Measurements from ENCODE around the gene SLC8A2.

DNA sequence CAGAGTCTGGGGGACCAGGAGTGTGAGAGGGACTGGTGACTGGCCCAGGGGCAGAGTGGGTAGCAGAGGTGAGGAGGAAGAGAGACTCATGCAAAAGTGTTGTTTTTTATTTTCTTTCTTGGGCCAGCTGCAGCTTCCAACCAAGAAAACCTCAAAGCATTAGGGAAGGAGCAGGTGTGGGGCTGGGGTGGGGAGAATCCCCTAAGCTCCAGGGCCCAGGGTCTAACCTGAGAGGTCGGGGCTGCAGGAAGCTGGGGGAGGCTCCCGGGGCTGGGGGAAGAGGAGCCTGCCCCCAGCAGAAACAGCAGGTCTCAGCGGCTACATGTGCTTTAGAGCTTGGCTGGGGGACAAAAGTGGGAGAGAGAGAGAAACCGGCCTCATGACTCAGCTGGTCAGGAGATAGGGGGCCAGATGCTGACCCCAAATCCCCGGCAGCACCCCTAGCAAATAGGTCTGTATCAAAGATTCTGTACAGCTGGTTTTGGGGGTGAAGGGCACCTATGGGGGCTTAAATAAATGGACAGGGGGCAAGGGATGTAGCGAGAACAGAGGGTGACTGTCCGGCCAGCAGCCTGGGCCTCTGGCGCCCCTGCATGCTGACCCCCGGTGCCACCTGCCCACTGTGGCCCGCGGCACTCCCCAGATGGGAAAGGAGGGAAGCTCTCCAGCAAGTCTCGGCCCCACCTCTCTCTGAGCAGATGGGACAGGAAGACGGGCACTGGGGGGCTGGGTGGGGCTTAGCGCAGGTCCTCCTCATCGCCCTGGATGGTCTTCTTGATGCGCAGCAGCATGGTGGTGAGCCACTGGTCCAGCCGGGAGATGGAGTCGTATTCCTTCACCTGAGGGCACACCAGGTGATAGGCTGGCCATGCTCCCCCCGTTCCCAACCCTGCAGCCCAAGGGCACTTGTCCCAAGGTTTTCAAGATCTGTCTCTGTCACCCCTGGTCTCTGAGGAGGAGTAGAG is 16.1 kb upstream of the SLC8A2 start:
- TF ChIP-seq, protein P1, sequence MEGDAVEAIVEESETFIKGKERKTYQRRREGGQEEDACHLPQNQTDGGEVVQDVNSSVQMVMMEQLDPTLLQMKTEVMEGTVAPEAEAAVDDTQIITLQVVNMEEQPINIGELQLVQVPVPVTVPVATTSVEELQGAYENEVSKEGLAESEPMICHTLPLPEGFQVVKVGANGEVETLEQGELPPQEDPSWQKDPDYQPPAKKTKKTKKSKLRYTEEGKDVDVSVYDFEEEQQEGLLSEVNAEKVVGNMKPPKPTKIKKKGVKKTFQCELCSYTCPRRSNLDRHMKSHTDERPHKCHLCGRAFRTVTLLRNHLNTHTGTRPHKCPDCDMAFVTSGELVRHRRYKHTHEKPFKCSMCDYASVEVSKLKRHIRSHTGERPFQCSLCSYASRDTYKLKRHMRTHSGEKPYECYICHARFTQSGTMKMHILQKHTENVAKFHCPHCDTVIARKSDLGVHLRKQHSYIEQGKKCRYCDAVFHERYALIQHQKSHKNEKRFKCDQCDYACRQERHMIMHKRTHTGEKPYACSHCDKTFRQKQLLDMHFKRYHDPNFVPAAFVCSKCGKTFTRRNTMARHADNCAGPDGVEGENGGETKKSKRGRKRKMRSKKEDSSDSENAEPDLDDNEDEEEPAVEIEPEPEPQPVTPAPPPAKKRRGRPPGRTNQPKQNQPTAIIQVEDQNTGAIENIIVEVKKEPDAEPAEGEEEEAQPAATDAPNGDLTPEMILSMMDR (conservative IDR thresholded peaks at IDR 0.05; ENCODE audit: low read depth, low read length), result no peak
- TF ChIP-seq CEBPB (IDR thresholded peaks at IDR 0.05; ENCODE audit: low read depth, low read length) (no peak), POLR2A (IDR thresholded peaks at IDR 0.05; ENCODE audit: low read depth, low read length) (no peak), RAD21 (IDR thresholded peaks at IDR 0.05; ENCODE audit: low read length) (no peak)
- TF ChIP-seq, protein P2, sequence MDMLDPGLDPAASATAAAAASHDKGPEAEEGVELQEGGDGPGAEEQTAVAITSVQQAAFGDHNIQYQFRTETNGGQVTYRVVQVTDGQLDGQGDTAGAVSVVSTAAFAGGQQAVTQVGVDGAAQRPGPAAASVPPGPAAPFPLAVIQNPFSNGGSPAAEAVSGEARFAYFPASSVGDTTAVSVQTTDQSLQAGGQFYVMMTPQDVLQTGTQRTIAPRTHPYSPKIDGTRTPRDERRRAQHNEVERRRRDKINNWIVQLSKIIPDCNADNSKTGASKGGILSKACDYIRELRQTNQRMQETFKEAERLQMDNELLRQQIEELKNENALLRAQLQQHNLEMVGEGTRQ (IDR thresholded peaks at IDR 0.05; ENCODE audit: low read depth, low read length), result no peak

Data from IMR-90 (cell line).